ENCODE measurements around the gene PANX3.

PANX3 gene

DNA sequence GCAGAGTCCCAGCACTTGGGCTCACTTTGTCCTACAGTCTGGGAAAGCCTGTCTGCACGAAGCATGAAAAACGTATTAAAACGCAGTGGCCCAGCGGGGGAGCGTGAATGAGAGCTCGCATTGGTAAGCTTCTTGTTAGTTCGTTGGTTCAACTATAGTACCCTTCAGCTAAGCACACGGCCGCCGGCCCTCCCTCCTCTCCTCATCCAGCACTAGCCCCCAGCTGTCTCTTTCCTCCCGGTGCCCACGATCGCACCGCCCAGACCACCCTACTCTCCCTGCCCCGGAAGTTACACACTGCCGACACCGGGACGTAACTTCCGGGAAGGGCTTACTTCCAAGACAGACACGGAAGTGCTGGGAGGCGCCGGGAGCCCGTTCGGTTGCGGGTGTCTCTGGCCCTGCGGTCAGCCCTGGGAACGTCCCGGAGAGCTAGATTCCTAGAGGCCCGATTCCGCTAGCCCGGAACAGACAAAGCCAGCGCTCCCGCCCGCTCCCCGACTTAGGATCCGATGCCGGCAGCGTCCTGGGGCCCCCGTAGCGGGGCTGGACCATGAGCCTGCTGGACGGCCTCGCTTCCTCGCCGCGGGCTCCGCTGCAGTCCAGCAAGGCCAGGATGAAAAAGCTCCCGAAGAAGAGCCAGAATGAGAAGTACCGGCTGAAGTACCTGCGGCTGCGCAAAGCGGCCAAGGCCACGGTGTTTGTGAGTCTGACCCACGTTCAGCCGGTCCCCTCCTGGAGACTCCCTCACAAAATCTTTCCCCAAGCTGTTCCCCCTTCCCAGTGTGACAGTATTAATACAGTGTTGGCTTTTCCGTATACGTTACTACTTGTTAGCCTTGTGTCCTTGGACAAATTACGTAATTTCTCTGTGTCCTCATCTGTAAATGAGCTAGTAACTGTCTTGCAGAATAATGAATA lies 11.6 kb downstream of the PANX3 start, which contains the start of gene TBRG1:
Gene TBRG1, plus strand, starts transcription at position 334 of the 921 bp plus-strand sequence. Its CDS starts 220 bp downstream, at position 554.
- DNase-seq: peak; percentile 62

DNA sequence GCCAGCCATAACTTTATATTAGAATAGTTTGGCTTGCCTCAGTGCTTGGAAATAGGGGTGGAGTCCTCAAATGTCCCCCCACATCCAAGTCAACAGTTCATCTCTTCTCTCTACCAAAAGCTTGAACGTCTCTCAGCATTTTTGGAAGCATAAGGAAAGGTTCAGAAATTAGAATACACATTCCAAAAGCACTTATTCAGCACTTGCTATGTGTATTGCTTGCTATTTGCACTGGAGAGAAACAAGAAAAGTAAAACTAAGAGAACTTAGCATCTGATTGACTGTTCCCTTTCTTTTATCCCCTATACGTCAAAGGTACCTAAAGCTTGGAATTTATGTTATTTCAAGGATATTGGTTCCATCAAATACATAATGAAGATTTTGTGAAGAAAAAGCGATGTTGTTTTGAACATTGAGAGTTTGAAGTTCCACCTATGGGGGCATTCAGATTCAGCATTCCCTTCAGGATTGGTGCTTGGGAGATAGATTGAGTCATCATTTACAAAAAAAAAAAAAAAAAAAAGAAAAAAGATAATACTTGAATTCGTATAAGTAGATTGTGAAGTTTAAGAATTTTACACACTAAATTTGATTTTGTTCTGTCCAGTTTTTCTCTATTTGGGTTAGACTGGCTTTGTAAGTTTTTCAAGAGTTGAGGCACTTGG lies 12.8 kb downstream of the PANX3 start:
- DNase-seq: no peak

DNA sequence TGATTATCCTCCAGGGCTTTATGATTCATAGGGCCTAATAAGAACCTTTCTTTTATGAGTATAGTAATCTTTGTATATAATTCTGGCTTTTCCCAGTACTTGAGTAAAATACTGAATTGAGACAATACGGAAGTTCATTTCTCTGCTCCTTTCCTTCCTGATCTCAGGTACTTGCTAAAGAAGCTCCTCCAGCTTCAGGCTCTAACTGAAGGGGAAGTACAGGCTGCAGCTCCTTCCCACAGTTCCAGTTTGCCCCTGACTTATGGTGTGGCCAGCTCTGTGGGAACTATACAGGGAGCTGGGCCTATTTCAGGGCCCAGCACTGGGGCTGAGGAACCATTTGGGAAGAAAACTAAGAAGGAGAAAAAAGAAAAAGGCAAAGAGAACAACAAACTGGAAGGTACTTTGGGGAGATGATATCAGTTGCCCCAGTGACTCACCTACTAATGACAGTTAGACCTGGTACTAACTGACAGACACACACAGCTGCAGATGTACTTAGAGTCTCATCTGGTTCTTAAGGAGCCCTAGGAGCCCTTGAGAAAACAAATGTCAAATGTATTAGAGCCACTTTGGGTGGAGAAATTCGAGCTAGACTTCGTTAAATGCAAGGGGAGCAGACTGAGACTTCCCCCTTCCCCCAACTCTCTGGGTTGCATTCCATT lies 14.4 kb downstream of the PANX3 start:
- no peak for DNase-seq

DNA sequence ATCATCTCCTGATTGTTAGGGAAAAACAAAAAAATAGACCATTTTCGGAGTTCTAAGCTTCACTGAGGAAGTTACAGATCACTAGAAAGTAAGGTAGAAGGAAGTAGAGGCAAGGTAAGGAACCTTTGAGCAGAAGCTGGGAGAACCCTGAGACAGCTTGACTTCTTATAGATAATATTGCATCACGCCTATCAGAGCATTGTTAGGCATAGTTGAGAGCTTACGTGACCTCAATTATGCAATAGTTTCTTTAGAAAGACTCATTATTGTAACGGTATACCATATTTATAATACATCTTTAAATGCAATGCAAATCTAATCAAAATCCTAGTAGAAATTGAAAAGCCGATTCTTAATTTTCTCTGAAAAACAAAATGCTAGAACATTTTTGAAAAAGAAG lies 16.3 kb downstream of the PANX3 start:
- DNase-seq: no peak

DNA sequence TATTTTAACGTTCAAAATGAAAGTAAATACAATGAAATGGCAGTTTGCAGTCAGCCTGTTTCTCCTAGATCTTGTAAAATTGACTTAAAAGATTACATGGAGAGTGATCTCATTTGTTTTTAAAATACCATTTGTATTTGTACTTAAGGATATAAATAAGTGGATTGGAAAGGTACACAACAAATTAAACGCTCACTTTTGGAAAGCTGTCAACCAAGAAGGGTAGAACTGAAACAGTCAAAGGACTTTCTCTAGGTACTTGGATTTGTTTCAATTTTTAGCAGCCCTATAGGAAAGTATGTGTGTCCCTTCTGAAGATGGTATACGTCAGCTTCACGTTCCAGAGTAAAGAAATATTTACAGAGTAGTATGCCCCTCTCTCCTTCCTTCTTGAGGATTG lies 18.7 kb downstream of the PANX3 start:
- no peak for DNase-seq

DNA sequence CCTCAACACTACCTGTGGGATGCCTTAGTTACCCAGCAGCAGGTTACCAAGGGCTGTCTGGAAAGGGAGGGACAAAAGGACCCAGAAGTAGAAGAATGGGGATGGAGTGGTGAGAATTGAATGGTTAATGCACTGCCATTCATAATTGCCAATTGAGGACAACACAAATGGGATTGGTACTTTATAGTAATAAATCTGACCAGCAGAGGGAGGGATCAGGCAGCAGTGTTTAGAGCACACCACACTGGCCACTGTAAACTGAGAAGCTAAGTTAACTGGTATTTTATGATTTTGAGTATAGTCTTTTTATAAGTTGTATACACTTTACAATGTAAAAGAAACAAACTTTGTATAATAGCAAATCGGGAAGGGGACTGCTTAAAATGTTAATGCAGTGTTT lies 22.1 kb downstream of the PANX3 start:
- no peak for DNase-seq

DNA sequence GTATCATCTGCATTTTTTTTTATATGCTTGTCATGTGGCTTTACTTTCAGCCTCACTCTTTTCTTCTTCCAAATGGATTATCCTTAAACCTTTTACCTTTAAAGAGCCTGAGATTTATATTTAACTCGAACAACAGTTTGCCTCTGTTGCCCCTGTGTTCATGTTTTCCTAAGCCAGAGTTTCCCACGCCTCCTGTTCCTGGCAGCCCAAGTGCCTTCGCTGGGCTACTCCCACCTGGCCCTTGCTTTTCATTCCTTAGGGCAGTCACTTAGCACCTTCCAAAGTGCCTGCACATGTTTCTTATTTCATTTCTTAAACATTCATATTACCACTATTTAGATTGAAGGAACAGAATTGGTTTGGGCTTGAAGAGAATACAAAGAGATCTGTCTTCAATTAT lies 24.7 kb downstream of the PANX3 start:
- no peak for DNase-seq

DNA sequence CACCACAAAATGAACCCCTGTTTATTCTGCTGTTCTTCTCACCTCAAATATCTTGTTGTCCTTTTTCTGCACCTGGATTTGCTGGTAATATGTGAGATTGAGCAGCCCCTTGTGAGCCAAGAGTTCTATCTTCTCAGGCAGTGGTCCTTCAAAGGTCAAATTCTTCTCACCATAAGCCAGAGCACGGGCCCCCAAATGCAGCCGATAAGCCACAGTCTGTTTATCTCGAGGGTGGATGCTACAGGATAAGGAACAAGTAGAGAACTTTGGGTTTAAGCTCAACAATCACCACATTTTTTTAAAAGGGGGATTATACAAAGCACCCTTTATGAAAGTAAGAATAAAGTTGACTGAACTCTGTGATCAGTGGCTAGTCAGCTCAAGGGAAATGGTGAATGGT lies 27.3 kb downstream of the PANX3 start:
- DNase-seq: no peak

DNA sequence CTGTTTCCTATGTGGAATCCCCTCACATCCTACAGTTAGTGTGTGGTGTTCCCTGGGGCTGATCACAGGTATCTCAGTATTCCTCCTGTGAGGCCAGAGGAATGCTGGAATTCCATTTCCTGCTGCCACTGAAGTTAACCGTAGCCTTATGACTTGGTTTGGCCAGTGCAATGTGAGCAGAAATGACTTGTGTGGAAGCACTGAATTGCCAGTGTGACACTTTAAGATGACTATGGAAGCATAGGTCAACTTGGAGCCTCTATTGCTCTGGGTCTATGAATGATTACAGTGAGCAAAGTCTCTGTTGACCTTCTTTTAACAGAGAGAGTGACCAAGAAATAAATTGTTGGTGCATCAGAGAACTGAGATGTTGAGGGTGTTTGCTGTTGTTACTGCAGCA lies 28.0 kb downstream of the PANX3 start:
- no peak for DNase-seq

DNA sequence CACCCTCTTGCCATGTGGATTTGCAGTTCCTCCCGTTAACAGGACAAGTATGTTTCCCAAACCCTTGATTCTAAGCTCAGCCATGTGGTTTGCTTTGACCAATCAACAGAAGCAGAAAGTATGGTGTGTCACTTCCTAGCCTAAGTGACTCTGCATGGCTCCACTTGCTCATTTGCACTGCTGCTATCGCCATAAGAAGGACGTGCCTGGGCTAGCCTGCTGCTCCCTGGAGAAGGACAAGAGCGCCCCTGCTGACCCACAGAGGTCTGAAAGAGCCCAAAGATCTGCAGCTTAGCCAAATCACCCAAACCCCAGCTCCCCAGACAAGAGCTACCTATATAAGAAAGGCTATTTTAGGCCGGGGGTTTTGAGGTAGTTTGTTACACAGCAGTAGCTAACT lies 29.4 kb downstream of the PANX3 start:
- DNase-seq: no peak

DNA sequence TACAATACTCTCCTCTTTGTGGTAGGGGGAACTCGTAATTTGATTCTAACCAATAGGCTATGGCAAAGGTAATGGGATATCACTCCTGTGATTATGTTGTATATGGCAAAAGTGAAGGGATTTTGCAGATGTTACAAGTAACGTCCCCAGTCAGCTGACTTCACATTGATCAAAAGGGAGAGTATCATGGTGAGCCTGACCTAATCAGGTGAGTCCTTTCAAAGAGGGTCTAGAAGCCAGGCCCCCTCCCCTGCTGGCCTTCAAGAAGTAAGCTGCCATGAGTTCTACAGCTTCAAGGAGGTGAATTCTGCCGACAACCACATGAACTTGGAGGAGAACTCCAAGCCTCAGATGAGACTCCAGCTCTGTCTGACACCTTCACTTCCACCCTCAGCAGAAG lies 31.4 kb downstream of the PANX3 start:
- no peak for DNase-seq

DNA sequence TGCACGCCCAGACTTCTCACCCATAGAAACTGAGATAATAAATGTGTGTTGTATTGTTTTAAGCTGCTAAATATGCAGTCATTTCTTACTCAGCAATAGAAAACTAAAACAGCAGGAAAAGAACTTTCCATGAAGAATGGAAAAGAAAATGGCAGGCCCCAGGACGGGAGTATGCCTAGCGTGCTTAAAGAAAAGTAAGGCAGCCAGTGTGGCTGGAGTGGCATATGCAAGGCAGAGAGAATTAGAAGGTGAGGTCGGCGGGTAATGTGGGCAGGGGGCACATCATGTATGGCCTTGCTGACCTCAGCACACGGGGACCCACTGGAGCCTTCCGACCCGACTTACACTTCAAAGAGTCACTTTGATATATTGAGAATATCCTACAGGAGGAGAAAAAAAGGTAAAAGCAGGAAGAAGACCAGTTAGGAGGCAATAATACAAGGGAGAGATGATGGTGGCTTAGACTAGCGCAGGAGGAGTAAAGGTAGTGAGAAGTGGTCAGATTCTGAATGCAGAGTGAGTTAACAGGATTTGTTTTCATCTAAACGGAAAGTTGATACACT lies 31.9 kb downstream of the PANX3 start:
- DNase-seq: no peak

DNA sequence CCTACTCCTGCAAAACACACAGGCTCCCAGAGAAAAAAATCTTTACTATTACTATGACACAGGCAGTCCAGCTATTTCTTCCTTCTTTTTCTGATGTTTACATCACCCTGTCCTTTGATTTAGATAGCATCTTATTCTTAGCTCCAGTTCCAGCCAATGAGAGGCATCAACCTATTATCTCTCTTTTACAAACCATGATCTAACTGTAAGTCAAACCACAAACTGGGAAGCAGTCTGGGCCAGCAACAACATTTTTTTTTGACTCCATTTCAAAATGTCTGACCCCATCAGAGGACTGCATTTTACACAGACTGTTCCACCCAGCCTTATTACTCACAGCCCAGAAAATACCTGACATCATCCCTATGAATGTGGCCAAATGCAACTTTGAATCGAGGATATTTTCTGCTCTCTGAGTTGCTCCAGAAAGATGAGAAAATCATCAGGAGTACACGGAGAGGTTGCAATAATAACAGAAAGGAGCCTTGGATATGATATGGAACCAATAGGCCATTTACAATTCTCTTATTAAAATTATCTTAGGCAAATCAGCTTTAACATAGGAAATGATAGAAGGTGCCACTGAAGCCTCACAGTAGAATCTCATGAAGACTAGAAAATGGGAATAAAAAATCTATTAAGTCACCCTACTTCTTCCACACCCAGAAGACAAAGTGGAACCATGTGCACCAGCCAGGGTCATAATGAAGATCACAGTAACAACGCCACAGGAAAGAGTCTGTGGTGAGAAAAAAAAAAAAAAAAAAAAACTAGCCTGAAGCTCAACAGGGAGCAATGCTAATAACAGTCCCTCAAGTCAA lies 32.6 kb downstream of the PANX3 start:
- no peak for DNase-seq

DNA sequence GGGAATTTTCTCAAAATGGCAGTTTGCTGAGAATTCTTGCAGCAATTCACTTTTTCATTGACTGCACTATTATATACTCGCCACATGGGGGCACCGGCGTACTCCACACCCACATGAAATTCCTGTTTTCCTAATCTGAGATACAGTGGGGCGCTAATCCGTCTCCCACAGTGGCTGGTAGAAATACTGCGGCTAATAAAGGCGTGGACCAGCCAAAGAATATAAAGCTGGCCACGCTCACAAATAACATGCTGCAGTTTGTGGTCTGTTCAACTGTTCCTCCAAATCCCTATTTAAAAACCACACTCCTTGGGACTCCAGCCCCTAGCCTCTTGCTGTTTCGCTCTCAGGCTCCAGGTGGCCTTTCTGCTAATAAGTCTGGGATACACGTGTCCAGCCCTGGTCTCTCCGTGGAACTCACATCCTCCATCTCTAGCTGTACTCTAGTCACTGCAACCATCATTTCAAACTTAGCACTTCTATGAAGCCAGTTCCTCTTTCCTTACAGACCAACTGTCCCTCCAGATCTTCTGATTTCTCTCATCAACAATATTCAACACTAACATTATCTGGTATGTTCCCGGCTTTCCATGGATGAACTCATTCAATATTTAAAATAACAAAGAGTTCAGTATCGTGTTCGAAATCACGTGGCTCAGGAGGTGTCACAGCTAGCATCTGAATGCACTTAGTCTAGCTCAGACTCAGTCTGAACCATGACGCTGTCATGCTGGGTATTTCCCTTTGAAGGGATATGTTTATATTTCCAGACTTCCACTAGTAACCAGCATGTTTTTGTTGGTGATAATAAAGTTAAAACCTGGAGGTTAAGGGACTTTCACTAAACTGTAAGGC lies 33.4 kb downstream of the PANX3 start:
- peak; percentile 32 for DNase-seq

DNA sequence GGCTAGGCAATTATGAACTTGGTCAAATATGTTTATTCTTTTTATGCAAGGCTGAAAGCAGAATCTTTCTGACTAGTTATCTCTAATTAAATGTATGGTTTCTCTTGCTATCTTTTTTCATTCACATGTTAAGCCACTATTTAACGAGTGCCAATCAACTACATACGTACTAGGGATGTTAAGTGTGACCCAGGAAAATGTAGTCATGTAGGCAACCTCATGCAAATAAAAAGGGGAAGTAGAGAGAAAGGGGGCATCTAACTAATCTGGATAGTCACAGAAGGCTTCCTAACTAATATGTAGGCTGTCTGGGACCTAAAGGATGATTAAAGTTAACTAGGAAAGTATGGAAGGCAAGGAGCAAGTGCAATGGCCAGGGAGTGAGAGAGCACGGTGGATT lies 34.9 kb downstream of the PANX3 start:
- DNase-seq: no peak

DNA sequence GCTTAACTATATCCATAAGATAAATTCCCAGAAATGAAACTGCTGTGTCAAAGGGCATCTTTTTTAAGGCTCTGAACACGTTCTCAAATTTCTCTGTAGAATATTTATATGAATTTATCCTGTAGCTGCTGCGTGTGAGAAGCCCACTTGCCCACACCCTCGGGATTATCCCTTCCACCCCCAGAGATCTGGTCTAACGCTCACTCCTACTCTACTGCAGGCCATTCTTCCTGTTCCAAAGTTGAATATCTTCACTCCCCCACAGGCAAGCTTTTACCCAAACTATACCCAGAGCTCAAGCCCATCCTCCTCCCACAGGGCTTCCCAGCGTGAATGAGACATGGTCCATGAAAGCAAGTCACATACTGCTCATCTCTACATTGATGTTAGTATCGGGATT lies 37.4 kb downstream of the PANX3 start:
- DNase-seq: no peak

DNA sequence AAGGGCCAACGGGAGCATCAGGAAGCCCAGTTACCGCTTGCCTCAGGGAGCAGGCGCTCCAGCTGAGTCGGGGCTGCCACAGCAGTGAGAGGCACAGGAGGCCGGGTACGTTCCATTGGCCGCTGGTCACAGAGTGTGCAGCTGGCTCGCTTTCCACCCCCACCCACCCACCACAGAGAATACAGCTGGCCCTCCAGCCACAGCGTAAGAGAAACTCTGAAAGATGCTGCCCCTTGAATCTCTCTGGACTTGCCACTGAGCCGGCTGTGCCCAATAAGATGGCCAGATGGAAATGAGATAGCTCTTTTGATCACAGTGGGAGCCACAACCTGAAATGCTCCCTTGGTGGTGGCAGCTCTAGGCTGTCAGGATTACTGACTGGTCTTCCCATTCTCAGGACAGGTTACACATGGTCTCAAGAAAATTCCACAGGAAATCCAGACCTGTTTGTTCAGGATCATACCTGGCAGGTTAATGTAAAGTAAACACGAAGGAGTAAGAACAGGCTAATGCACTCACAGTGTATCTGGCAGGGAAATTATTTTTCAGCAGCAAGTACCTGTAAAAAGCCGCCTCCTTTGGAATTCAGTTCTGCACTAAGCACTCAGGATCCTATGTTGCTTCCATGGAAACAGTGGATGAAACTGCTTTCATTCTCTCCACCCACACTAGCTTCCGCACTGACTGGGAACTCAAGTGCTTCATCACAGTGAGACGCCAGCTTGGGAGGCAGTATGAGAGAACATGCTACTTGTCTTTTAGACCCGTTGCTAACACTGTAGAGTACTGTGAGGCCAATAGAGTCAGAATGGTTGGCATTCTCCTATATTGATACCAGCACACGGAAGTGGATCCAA lies 45.8 kb downstream of the PANX3 start:
- peak; percentile 33 for DNase-seq

DNA sequence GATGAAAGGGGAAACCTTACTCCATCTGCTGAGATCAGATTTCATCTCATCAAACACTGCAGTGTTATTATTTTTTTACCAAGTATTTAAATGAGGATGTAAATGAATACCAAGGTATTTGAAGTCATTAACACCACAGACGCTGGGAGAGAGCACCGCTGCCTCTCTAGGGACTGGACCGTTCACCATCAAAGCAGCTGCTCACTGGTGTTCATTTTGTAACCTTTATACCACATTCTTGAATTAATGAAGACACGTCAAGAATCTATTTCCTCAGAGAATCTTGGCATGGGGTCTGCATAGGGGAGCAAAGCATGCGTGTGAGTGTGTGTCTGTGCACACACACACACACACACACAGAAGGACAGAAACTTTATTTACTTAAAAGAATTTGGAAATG lies 46.7 kb downstream of the PANX3 start:
- DNase-seq: no peak

DNA sequence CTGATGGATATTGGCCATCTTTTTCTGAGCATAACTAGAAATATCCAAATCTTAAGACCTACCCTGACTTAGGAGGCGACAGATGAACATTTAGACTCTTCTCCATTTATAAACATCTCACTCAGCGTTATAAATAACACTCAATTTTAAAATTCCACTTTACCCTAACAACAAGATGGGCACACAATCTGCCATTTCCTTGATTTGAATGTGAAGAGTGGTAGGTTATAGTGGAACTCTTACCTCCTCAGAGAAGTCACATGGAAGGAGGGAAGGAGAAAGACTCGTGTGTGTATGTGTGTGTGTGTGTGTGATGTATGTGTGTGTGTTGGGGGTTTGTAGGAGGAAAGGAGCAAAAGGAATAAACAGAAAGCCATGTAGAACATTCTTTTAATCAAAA lies 47.3 kb downstream of the PANX3 start:
- DNase-seq: no peak

DNA sequence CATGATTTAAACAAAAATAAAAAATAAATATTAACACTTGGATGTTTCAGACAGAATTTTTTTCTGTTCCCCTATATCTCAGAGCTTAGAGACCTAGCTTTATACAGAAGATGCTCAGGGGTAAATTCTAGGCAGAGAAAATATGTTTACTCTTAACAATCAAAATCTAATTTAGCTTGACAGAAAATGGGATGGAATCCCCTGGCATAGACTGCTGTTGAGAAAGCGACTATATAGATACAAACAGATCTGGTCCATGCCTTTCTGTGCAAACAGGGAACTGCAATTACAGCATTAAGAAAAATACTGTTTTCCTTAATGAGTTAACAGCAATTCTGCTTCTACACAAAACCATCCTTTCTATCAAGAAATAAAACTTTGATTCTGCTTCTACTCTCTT lies 47.8 kb downstream of the PANX3 start:
- no peak for DNase-seq

DNA sequence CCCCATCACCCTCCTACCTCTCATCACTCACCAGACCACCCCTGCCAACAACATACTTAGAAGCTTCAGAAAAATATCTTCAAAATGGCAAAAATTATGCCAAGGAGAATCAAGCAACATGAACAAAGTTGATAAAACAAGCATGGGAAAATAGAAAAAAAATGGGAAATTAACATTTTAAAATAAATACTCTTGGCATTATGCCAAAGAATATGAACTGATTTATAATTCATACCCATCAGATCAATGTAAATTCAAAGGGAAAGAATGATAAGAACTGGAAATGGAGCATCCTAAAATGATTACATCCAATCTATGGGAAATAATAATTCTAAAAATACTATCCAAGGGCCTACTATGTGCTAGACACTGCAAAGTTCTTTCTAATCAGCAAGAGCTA lies 50.3 kb downstream of the PANX3 start:
- no peak for DNase-seq
